Karpas-422 (cell line): ENCODE measurements around the gene SPRYD3. TPM values are rescaled to one million over a fixed set of nuclear protein-coding genes. Genes with fewer than 3 reads are reported as not detected.
"Not testable (repeated sequence)": the region's sequence is repeated elsewhere in the genome, so short reads cannot be mapped to it uniquely, and the experiment has no call there.

ENCODE experiments used
- DNase-seq: peaks from one replicate; pipeline ENCODE4 v3.0.0-alpha.2; 2015
- H2AFZ ChIP-seq: fragments of 200-600 bp; sonication (generic); 2 replicates; pipeline ENCODE4 v1.6.1; 2014; ENCODE audit warnings: antibody characterized with exemption, low read length, mixed read lengths
- H3K27ac ChIP-seq: fragments of 200-600 bp; sonication (generic); 2 replicates; pipeline ENCODE4 v1.5.1; 2014; ENCODE audit warnings: mild to moderate bottlenecking, low read length, moderate library complexity
- H3K27me3 ChIP-seq: fragments of 200-600 bp; sonication (generic); 2 replicates; pipeline ENCODE4 v1.6.1; 2014; ENCODE audit warnings: low read length, mixed read lengths
- H3K36me3 ChIP-seq: fragments of 200-600 bp; sonication (generic); 2 replicates; pipeline ENCODE4 v1.6.1; 2014; ENCODE audit warnings: low read length, mixed read lengths; ENCODE audit not compliant: insufficient read depth
- H3K4me1 ChIP-seq: fragments of 200-600 bp; sonication (generic); 2 replicates; pipeline ENCODE4 v1.6.1; 2014; ENCODE audit warnings: mild to moderate bottlenecking, low read length, mixed read lengths
- H3K4me2 ChIP-seq: fragments of 200-600 bp; sonication (generic); 2 replicates; pipeline ENCODE4 v1.6.1; 2014; ENCODE audit warnings: low read length, low read depth, mild to moderate bottlenecking; ENCODE audit not compliant: poor library complexity, severe bottlenecking
- H3K4me3 ChIP-seq: fragments of 200-600 bp; sonication (generic); 2 replicates; pipeline ENCODE4 v1.5.1; 2014; ENCODE audit warnings: mild to moderate bottlenecking, antibody characterized with exemption, low read length, mixed read lengths
- H3K79me2 ChIP-seq: fragments of 200-600 bp; sonication (generic); 2 replicates; pipeline ENCODE4 v1.6.1; 2014; ENCODE audit warnings: mild to moderate bottlenecking, low read length, mixed read lengths
- H3K9ac ChIP-seq: fragments of 200-600 bp; sonication (generic); 2 replicates; pipeline ENCODE4 v1.6.0; 2014; ENCODE audit warnings: low read length
- H3K9me2 ChIP-seq: fragments of 200-600 bp; sonication (generic), shearing (Covaris generic); replicated peaks from 2 replicates; pipeline ENCODE4 v1.6.0; 2014; ENCODE audit warnings: mild to moderate bottlenecking, low read length, moderate library complexity; ENCODE audit not compliant: insufficient read depth
- H3K9me3 ChIP-seq: fragments of 300-700, 200-600 bp; sonication (generic); 2 replicates; pipeline ENCODE4 v1.6.1; 2014; ENCODE audit warnings: low read length, mixed read lengths
- H4K20me1 ChIP-seq: fragments of 200-600 bp; sonication (generic); 2 replicates; pipeline ENCODE4 v1.6.1; 2014; ENCODE audit warnings: mild to moderate bottlenecking, antibody characterized with exemption, low read length, low read depth; ENCODE audit not compliant: insufficient read depth
- total RNA-seq: library from RNA; depleted of rRNA; stranded (reverse); fragments of >200 nt; shearing (Covaris generic); gene quantifications from 2 replicates; pipeline ENCODE4 v1.2.3, GENCODE V29; 2014; ENCODE audit warnings: low replicate concordance

Gene SPRYD3
- total RNA-seq, 1 experiment from 2014 or later, result 11.1 TPM

GRCh38 chr12:53097564-53098353 is 18.6 kb upstream of the SPRYD3 start, which contains the start of gene IGFBP6:
IGFBP6 (plus strand) TSS chr12:53097667; CDS start chr12:53097718, 51 bp downstream.
- no peak within 1 kb of the TSS for H3K27ac ChIP-seq
- H4K20me1 ChIP-seq, result no peaks in the 10 kb centered on the region
- peak within 1 kb of the TSS; percentile 69 for H3K9ac ChIP-seq
- DNase-seq, result peak; percentile 78
- H3K4me1 ChIP-seq, result peaks cover 26% of the 10 kb centered on the region
- H3K4me3 ChIP-seq, result peak within 1 kb of the TSS; percentile 68
- H2AFZ ChIP-seq, result peak within 1 kb of the TSS; percentile 96
- peak within 1 kb of the TSS; percentile 76 for H3K4me2 ChIP-seq
- no peaks in the 10 kb centered on the region for H3K9me3 ChIP-seq
- no peaks in the 10 kb centered on the region for H3K9me2 ChIP-seq
- 0 out of 2 replicates have a peak, but pooled peaks cover 3% of the 10 kb centered on the region for H3K27me3 ChIP-seq
- H3K36me3 ChIP-seq, result no peaks in the 10 kb centered on the region
- no peaks in the 10 kb centered on the region for H3K79me2 ChIP-seq

- no peak for DNase-seq
- Histone ChIP-seq H3K9me2 (no peaks in the 10 kb centered on the region), H4K20me1 (no peaks in the 10 kb centered on the region), H3K4me1 (peaks cover 21% of the 10 kb centered on the region), H3K27ac (no peak overlapping the region), H3K27me3 (0 out of 2 replicates have a peak, but pooled peaks cover 3% of the 10 kb centered on the region), H3K9ac (peak overlapping the region; percentile 69), H3K4me3 (peak overlapping the region; percentile 68; the same call in 1 of the 2 replicates), H3K4me2 (peak overlapping the region; percentile 76), H3K79me2 (no peaks in the 10 kb centered on the region), H3K9me3 (no peaks in the 10 kb centered on the region), H3K36me3 (no peaks in the 10 kb centered on the region), H2AFZ (peak overlapping the region; percentile 96; the same call in 1 of the 2 replicates)
Measured at GRCh38 chr12:53097207-53097563, 18.0 kb upstream of the SPRYD3 start.

GRCh38 chr12:53096759-53097158 is 17.6 kb upstream of the SPRYD3 start:
- Histone ChIP-seq H3K9me3 (no peaks in the 10 kb centered on the region), H3K9me2 (no peaks in the 10 kb centered on the region), H3K36me3 (no peaks in the 10 kb centered on the region), H3K4me3 (no peak overlapping the region), H3K4me2 (peak overlapping the region; percentile 76), H3K79me2 (no peaks in the 10 kb centered on the region), H2AFZ (no peak overlapping the region), H3K27me3 (0 out of 2 replicates have a peak, but pooled peaks cover 3% of the 10 kb centered on the region), H3K27ac (no peak overlapping the region), H3K9ac (no peak overlapping the region), H4K20me1 (no peaks in the 10 kb centered on the region), H3K4me1 (peaks cover 21% of the 10 kb centered on the region)
- DNase-seq, result no peak

GRCh38 chr12:53096089-53096741 is 17.0 kb upstream of the SPRYD3 start:
- no peak for DNase-seq
- Histone ChIP-seq H3K79me2 (no peaks in the 10 kb centered on the region), H2AFZ (no peak overlapping the region), H3K4me3 (no peak overlapping the region), H3K36me3 (no peaks in the 10 kb centered on the region), H3K9me3 (no peaks in the 10 kb centered on the region), H3K27ac (no peak overlapping the region), H3K9ac (no peak overlapping the region), H3K9me2 (no peaks in the 10 kb centered on the region), H3K27me3 (0 out of 2 replicates have a peak, but pooled peaks cover 3% of the 10 kb centered on the region), H3K4me2 (no peak overlapping the region), H3K4me1 (peaks cover 21% of the 10 kb centered on the region), H4K20me1 (no peaks in the 10 kb centered on the region)

- H3K4me3 ChIP-seq, H3K9me2 ChIP-seq, H3K36me3 ChIP-seq, H3K4me2 ChIP-seq, DNase-seq, H3K27ac ChIP-seq, H3K27me3 ChIP-seq, H2AFZ ChIP-seq, H3K79me2 ChIP-seq, H3K9ac ChIP-seq, H3K9me3 ChIP-seq, H4K20me1 ChIP-seq: not testable (repeated sequence)
- H3K4me1 ChIP-seq, result peaks cover 21% of the 10 kb centered on the region
Measured at GRCh38 chr12:53095596-53095895, 16.4 kb upstream of the SPRYD3 start.

- not testable (repeated sequence) for H3K9me2 ChIP-seq, H2AFZ ChIP-seq, H3K9me3 ChIP-seq, H3K27me3 ChIP-seq, DNase-seq, H3K4me2 ChIP-seq, H4K20me1 ChIP-seq, H3K27ac ChIP-seq, H3K4me3 ChIP-seq, H3K36me3 ChIP-seq, H3K79me2 ChIP-seq, H3K9ac ChIP-seq
- H3K4me1 ChIP-seq, result peaks cover 21% of the 10 kb centered on the region
Measured at GRCh38 chr12:53094796-53095595, 15.8 kb upstream of the SPRYD3 start.

GRCh38 chr12:53094394-53094787 is 15.2 kb upstream of the SPRYD3 start:
- DNase-seq, result no peak
- peaks cover 21% of the 10 kb centered on the region for H3K4me1 ChIP-seq
- no peaks in the 10 kb centered on the region for H4K20me1 ChIP-seq
- H3K4me3 ChIP-seq, result no peak overlapping the region
- H3K9me2 ChIP-seq, result no peaks in the 10 kb centered on the region
- H3K9ac ChIP-seq, result no peak overlapping the region
- 0 out of 2 replicates have a peak, but pooled peaks cover 3% of the 10 kb centered on the region for H3K27me3 ChIP-seq
- H3K36me3 ChIP-seq, result no peaks in the 10 kb centered on the region
- no peak overlapping the region for H3K4me2 ChIP-seq
- no peaks in the 10 kb centered on the region for H3K9me3 ChIP-seq
- H3K27ac ChIP-seq, result no peak overlapping the region
- no peaks in the 10 kb centered on the region for H3K79me2 ChIP-seq
- H2AFZ ChIP-seq, result no peak overlapping the region; the same call in 1 of the 2 replicates
